Esophagus (tissue), 2 donors: ENCODE results near the gene CFAP97D1. TPM values are rescaled to one million over a fixed set of nuclear protein-coding genes. Genes with fewer than 3 reads are reported as not detected.

ENCODE experiments used
- H3K27ac ChIP-seq, 2 donors: one replicate each; pipeline ENCODE4 v1.5.1; 2013; ENCODE audit warnings: low read depth in 2 of 2, mild to moderate bottlenecking in 2 of 2, inconsistent platforms in 1 of 2, low read length in 1 of 2, moderate library complexity in 1 of 2
- H3K27me3 ChIP-seq, 2 donors: one replicate each; pipeline ENCODE4 v1.6.1; 2013; ENCODE audit warnings: low read length in 2 of 2, control low read depth in 1 of 2, mild to moderate bottlenecking in 1 of 2; ENCODE audit not compliant: insufficient read depth in 2 of 2, control insufficient read depth in 1 of 2
- H3K36me3 ChIP-seq, 2 donors: one replicate each; pipeline ENCODE4 v1.6.1; 2013; ENCODE audit warnings: low read length in 1 of 2; ENCODE audit not compliant: control insufficient read depth in 2 of 2, insufficient read depth in 2 of 2
- H3K4me1 ChIP-seq, 2 donors: one replicate each; pipeline ENCODE4 v1.6.1; 2013; ENCODE audit warnings: low read length in 1 of 2; ENCODE audit not compliant: control insufficient read depth in 2 of 2, insufficient read depth in 2 of 2
- H3K4me3 ChIP-seq, 2 donors: one replicate each; pipeline ENCODE4 v1.5.1; 2013; ENCODE audit warnings: low read length in 2 of 2, mild to moderate bottlenecking in 2 of 2, low read depth in 1 of 2, moderate library complexity in 1 of 2
- H3K9me3 ChIP-seq, 2 donors: one replicate each; pipeline ENCODE4 v1.6.1; 2013; ENCODE audit warnings: mild to moderate bottlenecking in 2 of 2, low read depth in 1 of 2, low read length in 1 of 2, moderate library complexity in 1 of 2; ENCODE audit not compliant: control insufficient read depth in 2 of 2, insufficient read depth in 1 of 2
- WGBS, 2 donors: extraction: QIAGEN DNeasy Blood & Tissue Kit; methylation state at CpG; one replicate each; pipeline ENCODE4 v1.1.7; 2013; 5-methylcytosine and 5-hydroxymethylcytosine counted together
- polyA plus RNA-seq, 2 donors: library from polyadenylated mRNA; stranded (reverse); fragments of 200-250 nt; gene quantifications; one replicate each; pipeline ENCODE4 v1.2.3, GENCODE V29; 2013
- donor health status: healthy with polysubstance abuse.
- donor health status: Bipolar disorder and iron deficiency.

The CFAP97D1 gene
- polyA plus RNA-seq, 2 donors: 0.01 TPM; not detected in 1

DNA sequence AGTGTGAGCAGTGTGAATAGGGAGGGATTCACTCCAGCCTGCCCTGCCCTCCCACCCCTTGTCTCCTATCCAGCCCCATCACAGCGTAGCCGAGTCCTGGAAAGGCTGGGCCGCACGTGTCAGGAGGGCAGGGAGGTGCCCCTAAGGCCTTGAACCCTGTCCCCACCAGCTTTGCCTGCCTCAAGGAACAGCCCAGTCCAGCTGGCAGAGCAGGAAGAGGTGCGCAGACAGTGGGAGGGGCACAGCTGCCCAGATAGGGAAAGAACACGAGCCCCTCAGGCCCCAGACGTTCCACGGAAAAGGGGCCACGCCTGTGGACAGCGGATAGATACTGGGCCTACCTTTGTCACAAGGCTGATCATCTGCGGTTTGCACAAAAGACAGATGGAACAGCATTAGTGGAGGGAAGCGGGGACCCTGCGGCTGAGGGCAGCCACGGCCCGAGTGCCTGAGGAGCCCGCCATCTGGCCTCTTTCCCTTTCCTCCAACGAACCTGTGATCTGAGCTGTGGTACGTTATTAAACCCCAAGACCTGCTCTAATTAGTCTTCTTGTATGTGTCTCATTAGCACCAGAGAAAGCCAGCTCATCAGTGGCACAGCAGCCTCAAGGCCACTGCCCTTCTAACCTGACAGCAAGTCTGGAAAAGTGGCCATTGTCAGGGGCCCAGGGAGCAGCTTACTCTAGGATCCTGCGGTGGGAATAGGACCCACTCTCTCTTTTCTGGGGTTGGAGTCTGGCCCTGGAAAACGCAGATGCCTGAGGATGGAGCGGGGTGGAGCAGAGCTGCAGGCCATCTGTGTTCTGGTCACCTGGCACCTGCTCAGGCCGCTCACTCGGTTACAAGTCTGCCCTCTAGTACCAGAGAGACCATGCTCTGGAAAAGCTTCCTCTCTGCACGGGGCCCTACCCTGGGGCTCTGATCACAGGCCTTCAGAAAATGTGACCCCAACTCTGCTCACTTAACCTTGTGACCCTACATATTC lies 36.4 kb downstream of the CFAP97D1 start:
- Histone ChIP-seq H3K4me1 (no peaks in the 10 kb centered on the region), H3K36me3 (peaks cover 0 to 8% of the 10 kb centered on the region in 2 donors), H3K4me3 (no peak overlapping the region), H3K9me3 (peaks cover 1 to 2% of the 10 kb centered on the region in 2 donors), H3K27me3 (no peaks in the 10 kb centered on the region), H3K27ac (no peak overlapping the region)
- 85 to 91% methylated on average over 24 of the region's 24 CpGs for WGBS, 2 donors

DNA sequence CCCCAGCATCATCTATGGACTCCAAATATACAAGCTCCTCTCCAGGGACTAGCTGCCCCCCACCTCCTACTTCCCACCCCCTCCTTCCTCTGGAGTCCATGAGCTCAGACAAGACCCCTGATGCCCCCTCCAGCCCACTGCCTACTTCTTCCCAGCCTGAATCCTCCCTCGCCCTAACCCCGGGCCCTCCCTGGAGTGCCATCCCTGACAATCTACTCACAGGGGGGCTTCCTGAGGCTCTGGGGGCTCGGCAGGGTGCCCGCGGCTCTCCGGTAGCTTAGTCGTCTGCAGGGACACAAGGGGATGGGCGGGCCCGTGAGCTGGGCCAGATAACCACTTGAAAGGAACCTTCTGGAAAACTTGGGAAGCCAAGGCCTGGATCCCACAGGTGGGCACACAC lies 37.6 kb downstream of the CFAP97D1 start:
- Histone ChIP-seq H3K4me1 (no peaks in the 10 kb centered on the region), H3K9me3 (peaks cover 1 to 2% of the 10 kb centered on the region in 2 donors), H3K27ac (no peak overlapping the region), H3K4me3 (no peak overlapping the region), H3K27me3 (no peaks in the 10 kb centered on the region), H3K36me3 (peaks cover 0 to 8% of the 10 kb centered on the region in 2 donors)
- 90 to 96% methylated on average over 9 of the region's 9 CpGs for WGBS, 2 donors

DNA sequence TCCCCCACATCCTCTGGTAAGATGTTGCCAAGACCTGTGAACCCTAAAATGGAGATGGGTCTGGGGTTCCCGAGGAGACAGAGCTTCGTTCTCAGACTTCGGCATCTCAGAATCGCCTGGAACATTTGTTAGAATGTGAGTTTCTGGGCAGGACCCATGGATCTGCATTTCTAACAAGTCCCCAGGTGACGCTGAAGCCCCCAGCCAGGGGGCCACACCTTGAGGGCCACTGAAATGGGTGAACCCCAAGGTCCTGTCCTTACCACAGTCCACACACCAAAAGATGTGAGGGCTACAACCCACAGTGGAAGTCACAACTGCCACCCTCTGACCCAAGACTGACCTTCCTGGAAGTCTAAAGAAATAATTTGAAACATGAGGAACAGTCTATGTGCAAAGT lies 38.7 kb downstream of the CFAP97D1 start:
- H3K27me3 ChIP-seq: no peaks in the 10 kb centered on the region
- WGBS, 2 donors: 92 to 95% methylated on average over 5 of the region's 5 CpGs
- H3K9me3 ChIP-seq: peaks cover 0 to 2% of the 10 kb centered on the region in 2 donors
- H3K4me1 ChIP-seq: no peaks in the 10 kb centered on the region
- H3K36me3 ChIP-seq: peaks cover 0 to 5% of the 10 kb centered on the region in 2 donors
- no peak overlapping the region for H3K27ac ChIP-seq
- H3K4me3 ChIP-seq: no peak overlapping the region

DNA sequence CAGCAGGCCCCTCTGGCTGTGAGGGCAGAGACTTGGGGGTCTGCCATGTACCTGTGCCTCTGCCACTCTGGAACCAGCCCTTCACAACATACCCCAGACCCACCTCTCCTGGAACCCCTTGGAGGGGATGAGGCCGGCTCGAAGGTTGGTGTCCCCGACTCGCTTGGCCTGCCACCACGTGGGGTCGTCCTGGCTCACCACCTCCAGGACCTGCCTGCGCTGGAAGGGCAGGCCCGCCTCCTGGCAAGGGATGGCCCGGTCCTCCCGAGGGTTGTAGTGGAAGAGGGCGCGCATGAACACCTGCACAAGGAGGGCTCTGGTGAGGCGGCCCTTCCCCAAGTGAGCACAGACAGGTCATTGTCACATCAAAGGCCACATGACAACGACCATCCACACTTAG lies 40.5 kb downstream of the CFAP97D1 start:
- no peak overlapping the region for H3K27ac ChIP-seq
- no peak overlapping the region for H3K4me3 ChIP-seq
- H3K27me3 ChIP-seq: no peaks in the 10 kb centered on the region
- peaks cover 0 to 2% of the 10 kb centered on the region in 2 donors for H3K9me3 ChIP-seq
- 92 to 93% methylated on average over 14 of the region's 14 CpGs for WGBS, 2 donors
- no peaks in the 10 kb centered on the region for H3K4me1 ChIP-seq
- H3K36me3 ChIP-seq: peaks cover 0 to 10% of the 10 kb centered on the region in 2 donors

DNA sequence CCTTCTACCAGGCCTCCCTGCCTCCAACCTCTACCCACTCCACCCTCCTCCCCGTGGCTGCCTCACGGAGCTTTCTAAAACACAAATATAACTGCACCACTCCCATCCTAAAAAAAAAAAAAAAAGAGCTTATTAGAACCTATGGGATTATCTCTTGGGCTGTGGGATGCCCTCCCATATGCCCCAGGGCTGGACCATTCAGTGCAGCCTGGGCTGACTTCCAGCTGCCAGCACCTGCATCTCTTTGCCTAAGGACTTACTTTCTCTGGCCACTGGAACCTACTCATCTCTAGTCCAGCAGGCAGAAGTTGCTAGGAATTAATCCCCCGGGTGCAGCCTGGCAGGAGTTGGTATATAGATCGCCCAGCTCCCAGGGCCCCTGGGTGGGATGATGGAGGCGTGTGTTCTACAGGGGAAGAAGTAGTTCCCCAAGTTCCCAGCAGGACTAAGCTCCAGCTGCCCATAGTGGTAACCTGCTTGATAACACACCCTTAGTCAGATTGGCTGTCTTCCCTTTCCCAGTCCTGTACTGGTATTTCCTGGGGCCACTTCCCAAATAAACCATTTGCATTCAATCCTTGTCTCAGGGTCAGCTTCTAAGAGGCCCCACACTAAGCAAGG lies 42.4 kb downstream of the CFAP97D1 start:
- Histone ChIP-seq H3K27ac (peak overlapping the region in 1 of 2 donors; percentile 41), H3K36me3 (peaks cover 0 to 11% of the 10 kb centered on the region in 2 donors)
- WGBS, 2 donors: 50 to 57% methylated on average over 5 of the region's 5 CpGs

DNA sequence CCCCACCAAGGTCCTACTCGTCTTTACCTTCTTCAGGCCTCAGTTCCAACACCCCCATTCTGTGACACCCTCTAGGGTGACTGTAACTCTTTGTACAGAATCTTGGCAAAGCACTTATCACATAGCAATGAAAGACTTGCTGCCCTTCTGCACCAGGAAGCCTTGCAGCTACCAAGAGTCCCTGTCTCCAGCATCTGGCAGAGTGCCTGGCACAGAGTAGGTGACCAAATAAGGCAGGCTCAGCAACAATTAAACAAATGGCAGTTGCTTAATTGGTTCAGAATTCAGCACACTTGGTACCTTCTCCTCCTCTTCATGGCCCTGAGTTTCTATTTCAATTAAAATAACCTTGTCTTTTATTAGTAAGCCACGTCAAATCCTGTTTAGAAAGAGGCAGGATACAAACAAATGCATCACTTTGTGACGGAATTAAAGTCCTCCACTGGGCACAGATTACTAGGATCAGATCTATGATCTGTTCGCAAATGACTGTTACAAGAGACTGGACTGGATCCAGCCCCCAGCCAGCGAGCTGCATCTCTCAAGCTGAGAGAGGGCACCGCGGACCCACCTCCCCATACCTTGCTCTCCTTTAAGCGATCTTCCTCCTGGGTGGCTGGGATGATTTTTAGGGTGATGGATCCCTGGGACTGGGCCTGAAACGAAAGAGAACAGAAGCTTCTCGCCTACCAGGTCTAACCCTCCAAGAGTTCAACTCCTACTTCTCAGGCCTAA lies 43.3 kb downstream of the CFAP97D1 start:
- WGBS, 2 donors: 63 to 69% methylated on average over 10 of the region's 10 CpGs
- Histone ChIP-seq H3K36me3 (peaks cover 0 to 11% of the 10 kb centered on the region in 2 donors), H3K27ac (peak overlapping the region; percentile 33 to 52)

More for the DNA sequence above, 42.4 kb downstream of the CFAP97D1 start:
- H3K9me3 ChIP-seq: peaks cover 0 to 2% of the 10 kb centered on the region in 2 donors
- no peaks in the 10 kb centered on the region for H3K27me3 ChIP-seq
- H3K4me1 ChIP-seq: no peaks in the 10 kb centered on the region
- no peak overlapping the region for H3K4me3 ChIP-seq

DNA sequence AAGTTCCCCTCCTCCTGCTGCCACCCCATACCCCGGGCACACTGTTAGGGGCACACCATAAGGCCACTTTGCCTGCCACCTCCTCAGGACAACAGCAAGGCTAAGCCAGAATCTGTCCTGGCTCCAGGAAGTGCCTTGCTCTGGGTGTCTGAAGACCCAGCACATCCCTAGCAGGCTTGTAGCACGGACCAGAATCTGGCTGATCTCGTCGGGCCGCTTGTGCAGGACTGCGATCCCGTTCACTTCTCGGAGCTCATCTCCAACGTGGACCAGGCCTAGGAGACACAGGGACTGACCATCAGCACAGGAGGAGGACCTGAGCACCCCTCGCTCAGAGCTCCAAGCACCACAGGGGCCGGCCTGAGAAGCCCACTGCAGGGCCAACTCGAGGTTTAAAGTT lies 45.3 kb downstream of the CFAP97D1 start:
- Histone ChIP-seq H3K4me1 (no peaks in the 10 kb centered on the region), H3K36me3 (peaks cover 0 to 19% of the 10 kb centered on the region in 2 donors), H3K4me3 (no peak overlapping the region), H3K27ac (no peak overlapping the region), H3K27me3 (no peaks in the 10 kb centered on the region), H3K9me3 (peaks cover 0 to 2% of the 10 kb centered on the region in 2 donors)
- 85 to 88% methylated on average over 11 to 12 of the region's 12 CpGs for WGBS, 2 donors

More for the DNA sequence above, 43.3 kb downstream of the CFAP97D1 start:
- Histone ChIP-seq H3K9me3 (peaks cover 0 to 2% of the 10 kb centered on the region in 2 donors), H3K27me3 (no peaks in the 10 kb centered on the region), H3K4me3 (no peak overlapping the region), H3K4me1 (no peaks in the 10 kb centered on the region)

DNA sequence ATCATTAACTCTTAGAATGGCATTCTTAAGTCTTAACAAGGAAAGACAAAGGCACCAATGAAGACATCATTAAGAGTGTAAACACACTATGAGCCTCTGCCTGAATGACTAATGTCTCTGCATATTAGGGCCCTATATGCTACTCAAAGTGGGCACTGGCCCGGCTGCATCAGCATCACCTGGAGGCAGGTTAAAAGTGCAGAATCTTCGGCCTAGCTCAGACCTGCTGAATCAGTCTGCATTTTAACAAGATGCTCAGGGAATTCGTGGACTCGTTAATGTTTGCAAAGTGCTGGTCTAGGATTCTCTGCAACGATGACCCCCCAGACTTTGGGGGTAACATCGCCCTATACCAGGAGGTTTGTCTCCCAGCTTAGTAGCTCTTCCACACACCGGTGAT lies 46.0 kb downstream of the CFAP97D1 start:
- peaks cover under 1 to 14% of the 10 kb centered on the region in 2 donors for H3K36me3 ChIP-seq
- WGBS, 2 donors: 76 to 85% methylated on average over 7 of the region's 7 CpGs
- H3K4me1 ChIP-seq: no peaks in the 10 kb centered on the region

DNA sequence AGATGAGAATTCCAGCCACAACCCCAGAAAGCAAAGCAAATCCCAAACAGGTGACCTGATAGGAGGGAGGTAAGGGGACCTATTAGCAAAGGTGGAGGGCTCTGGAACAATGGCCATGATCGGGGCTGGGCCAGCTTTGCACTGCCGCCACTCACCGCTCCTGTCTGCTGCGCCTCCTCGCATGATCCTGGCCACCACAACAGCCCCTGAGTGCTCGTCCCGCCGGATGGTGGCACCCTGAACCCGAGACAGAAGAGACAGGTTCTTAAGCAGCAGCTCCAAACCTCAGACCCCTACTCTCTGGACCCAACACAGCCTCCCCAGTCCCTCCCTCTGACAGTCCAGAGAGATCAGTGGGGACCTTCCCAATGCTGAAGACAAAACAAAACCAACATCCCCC lies 47.4 kb downstream of the CFAP97D1 start:
- no peak overlapping the region for H3K27ac ChIP-seq
- H3K9me3 ChIP-seq: no peaks in the 10 kb centered on the region
- peaks cover 3 to 14% of the 10 kb centered on the region in 2 donors for H3K36me3 ChIP-seq
- no peaks in the 10 kb centered on the region for H3K4me1 ChIP-seq
- H3K27me3 ChIP-seq: no peaks in the 10 kb centered on the region
- WGBS, 2 donors: 92 to 93% methylated on average over 9 of the region's 9 CpGs
- H3K4me3 ChIP-seq: no peak overlapping the region

More for the DNA sequence above, 46.0 kb downstream of the CFAP97D1 start:
- no peak overlapping the region for H3K4me3 ChIP-seq
- H3K27me3 ChIP-seq: no peaks in the 10 kb centered on the region
- no peaks in the 10 kb centered on the region for H3K9me3 ChIP-seq
- H3K27ac ChIP-seq: no peak overlapping the region
